Uterus (tissue), 4 donors: ENCODE results near the gene MT1H. TPM values are rescaled to one million over a fixed set of nuclear protein-coding genes. Genes with fewer than 3 reads are reported as not detected.

ENCODE experiments used
- DNase-seq, 2 donors: peaks; one replicate each; pipeline ENCODE4 v3.0.0-alpha.2; 2019 to 2020
- H3K27ac ChIP-seq, 2 donors: fragments of 200-600 bp; sonication (generic); 1 replicate in 1 of 2; 2 replicates in 1 of 2; pipeline ENCODE4 v1.5.1; 2016 to 2018
- H3K27me3 ChIP-seq, 2 donors: fragments of 200-600 bp; sonication (generic); one replicate each; pipeline ENCODE4 v1.5.1; 2018 to 2019; ENCODE audit warnings: control low read depth in 1 of 2
- H3K36me3 ChIP-seq, 2 donors: fragments of 200-600 bp; sonication (generic); one replicate each; pipeline ENCODE4 v1.5.1; 2019; ENCODE audit warnings: control low read depth in 1 of 2
- H3K4me1 ChIP-seq, 2 donors: fragments of 200-600 bp; sonication (generic); one replicate each; pipeline ENCODE4 v1.5.1; 2018 to 2019; ENCODE audit warnings: control low read depth in 1 of 2
- H3K4me3 ChIP-seq, 2 donors: fragments of 200-600 bp; sonication (generic); 1 replicate in 1 of 2; 2 replicates in 1 of 2; pipeline ENCODE4 v1.5.1; 2018 to 2019; ENCODE audit warnings: mild to moderate bottlenecking in 1 of 2
- H3K9me3 ChIP-seq, 2 donors: fragments of 200-600 bp; sonication (generic); one replicate each; pipeline ENCODE4 v1.5.1; 2019; ENCODE audit warnings: control low read depth in 1 of 2
- CTCF ChIP-seq, 4 experiments: fragments of 200-600 bp in 2 of 4; fragments of 450-650 bp in 2 of 4; sonication (generic) in 2 of 4; IDR thresholded peaks; one replicate each; pipeline ENCODE4 v1.5.1; 2016 to 2019; ENCODE audit warnings: antibody characterized with exemption in 4 of 4, mild to moderate bottlenecking in 2 of 4, moderate library complexity in 1 of 4
- POLR2A ChIP-seq, 2 donors: fragments of 450-650 bp; IDR thresholded peaks; one replicate each; pipeline ENCODE4 v1.6.1; 2016; ENCODE audit warnings: antibody characterized with exemption in 2 of 2, mild to moderate bottlenecking in 1 of 2, moderate library complexity in 1 of 2
- intact Hi-C: fragments of 100-400 bp; cut with DNase I; formaldehyde crosslinking; loops from one replicate; pipeline ENCODE4 v1.15.1; 2023; ENCODE audit warnings: low total_unique reads
- total RNA-seq, 4 donors: library from RNA; depleted of rRNA in 3 of 4; stranded (reverse); fragments of >200 nt in 3 of 4; gene quantifications; one replicate each; pipeline versions ENCODE4 v1.1.0 to v1.2.4, GENCODE V29; 2014 to 2023
- donor health status: DM: yes; HTN: yes; CAD: no.

MT1H gene
- total RNA-seq, 4 donors from 2014 or later = not detected

GRCh38 chr16:56625140-56625942, 44.3 kb upstream of the MT1H start, which contains the start of gene MT1E:
TSS of gene MT1E (plus strand) at chr16:56625781. CDS start at chr16:56625852, 71 bp downstream.
- intact Hi-C loops = no loop called here
- DNase-seq = peak; percentile 63 to 75
- TF ChIP-seq POLR2A (IDR thresholded peaks at IDR 0.05) (peak; percentile 35 to 66), CTCF (IDR thresholded peaks at IDR 0.05) (no peak)

GRCh38 chr16:56625943-56626654, 43.5 kb upstream of the MT1H start:
- peak; percentile 72 to 76 for DNase-seq
- no peaks in the 10 kb centered on the region for H3K27me3 ChIP-seq

More at GRCh38 chr16:56625140-56625942, 44.3 kb upstream of the MT1H start, which contains the start of gene MT1E:
- H3K4me3 ChIP-seq = peak within 1 kb of the TSS; percentile 46 to 54
- H3K27ac ChIP-seq = peak within 1 kb of the TSS; percentile 85 to 88
- H3K36me3 ChIP-seq = no peaks in the 10 kb centered on the region
- H3K27me3 ChIP-seq = no peaks in the 10 kb centered on the region
- H3K4me1 ChIP-seq = peaks cover 0 to 3% of the 10 kb centered on the region in 2 donors
- no peaks in the 10 kb centered on the region for H3K9me3 ChIP-seq

GRCh38 chr16:56626685-56627084, 42.9 kb upstream of the MT1H start:
- peak overlapping the region; percentile 85 to 88 for H3K27ac ChIP-seq
- no peaks in the 10 kb centered on the region for H3K27me3 ChIP-seq
- intact Hi-C loops = no loop called here
- no peaks in the 10 kb centered on the region for H3K36me3 ChIP-seq
- TF ChIP-seq CTCF (IDR thresholded peaks at IDR 0.05) = no peak
- no peak for TF ChIP-seq POLR2A (IDR thresholded peaks at IDR 0.05)
- peaks cover 0 to 3% of the 10 kb centered on the region in 2 donors for H3K4me1 ChIP-seq
- DNase-seq = no peak
- no peaks in the 10 kb centered on the region for H3K9me3 ChIP-seq
- peak overlapping the region; percentile 46 to 54 for H3K4me3 ChIP-seq

More at GRCh38 chr16:56625943-56626654, 43.5 kb upstream of the MT1H start:
- H3K4me3 ChIP-seq = peak overlapping the region; percentile 46 to 54
- intact Hi-C loops = no loop called here
- peaks cover 0 to 3% of the 10 kb centered on the region in 2 donors for H3K4me1 ChIP-seq
- H3K9me3 ChIP-seq = no peaks in the 10 kb centered on the region
- H3K27ac ChIP-seq = peak overlapping the region; percentile 85 to 88
- H3K36me3 ChIP-seq = no peaks in the 10 kb centered on the region
- TF ChIP-seq POLR2A (IDR thresholded peaks at IDR 0.05) (no peak), CTCF (IDR thresholded peaks at IDR 0.05) (no peak)

GRCh38 chr16:56628486-56629350, 40.9 kb upstream of the MT1H start:
- Histone ChIP-seq H3K27ac (no peak overlapping the region), H3K4me1 (peaks cover 0 to 3% of the 10 kb centered on the region in 2 donors), H3K9me3 (no peaks in the 10 kb centered on the region), H3K4me3 (no peak overlapping the region), H3K36me3 (no peaks in the 10 kb centered on the region), H3K27me3 (no peaks in the 10 kb centered on the region)
- intact Hi-C loops = no loop called here
- no peak for DNase-seq
- no peak for TF ChIP-seq CTCF (IDR thresholded peaks at IDR 0.05)
- no peak for TF ChIP-seq POLR2A (IDR thresholded peaks at IDR 0.05)
